AG09319 (cell line): Measurements from ENCODE around the gene XAGE1B.
"Not testable (repeated sequence)": the region's sequence is repeated elsewhere in the genome, so short reads cannot be mapped to it uniquely, and the experiment has no call there.

Experiments
- DNase-seq: peaks from one replicate; pipeline ENCODE4 v3.0.0-alpha.2; 2010; ENCODE audit warnings: low read depth; ENCODE audit errors: extremely low read depth
- TF ChIP-seq, protein P1 (sequence below): IDR thresholded peaks from 2 replicates; pipeline ENCODE4 v1.5.1; 2011; ENCODE audit warnings: low read depth, mild to moderate bottlenecking, inconsistent platforms, low read length, moderate library complexity

Gene XAGE1B, protein sequence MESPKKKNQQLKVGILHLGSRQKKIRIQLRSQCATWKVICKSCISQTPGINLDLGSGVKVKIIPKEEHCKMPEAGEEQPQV

DNA sequence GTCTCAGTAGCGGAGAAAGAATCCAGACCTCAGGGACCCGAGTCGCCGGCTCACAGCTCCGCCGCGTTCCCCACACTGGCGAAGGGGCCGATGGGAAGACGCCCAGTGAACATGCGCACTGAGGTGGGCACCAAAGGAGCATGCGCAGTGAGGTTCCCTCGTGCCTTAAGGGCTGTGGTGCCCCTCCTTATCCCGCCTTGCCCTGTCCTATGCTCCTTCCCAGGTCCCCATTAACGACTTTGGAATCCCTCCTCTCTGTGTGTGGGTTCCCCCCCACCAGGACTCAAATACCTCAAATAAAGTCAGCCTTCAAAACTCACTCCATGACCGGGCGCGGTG is at the start of gene XAGE1B:
XAGE1B (minus strand) TSS at position 77 of the 339 bp plus-strand sequence. CDS start 1,536 bp downstream, outside the sequence.
- DNase-seq: not testable (repeated sequence)

DNA sequence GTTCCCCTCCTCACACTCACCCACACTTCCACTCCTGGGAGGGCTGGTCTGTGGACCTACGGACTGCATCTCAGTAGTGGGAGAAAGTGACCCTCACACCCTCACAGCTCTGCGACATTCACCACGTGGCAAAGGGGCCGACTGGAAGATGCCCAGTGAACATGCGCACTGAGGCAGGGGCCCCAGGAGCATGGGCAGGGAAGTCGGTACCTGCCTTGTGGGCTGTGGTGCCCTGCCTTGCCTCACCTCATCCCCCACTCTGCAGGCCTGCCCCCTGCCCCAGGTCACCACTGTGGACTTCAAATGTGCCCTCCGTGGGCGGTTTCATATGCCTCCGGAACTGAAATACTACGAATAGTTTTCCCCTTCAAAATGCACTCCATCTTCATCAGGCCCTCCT is 46.2 kb upstream of the XAGE1B start:
- no peak for DNase-seq
- TF ChIP-seq, protein P1, sequence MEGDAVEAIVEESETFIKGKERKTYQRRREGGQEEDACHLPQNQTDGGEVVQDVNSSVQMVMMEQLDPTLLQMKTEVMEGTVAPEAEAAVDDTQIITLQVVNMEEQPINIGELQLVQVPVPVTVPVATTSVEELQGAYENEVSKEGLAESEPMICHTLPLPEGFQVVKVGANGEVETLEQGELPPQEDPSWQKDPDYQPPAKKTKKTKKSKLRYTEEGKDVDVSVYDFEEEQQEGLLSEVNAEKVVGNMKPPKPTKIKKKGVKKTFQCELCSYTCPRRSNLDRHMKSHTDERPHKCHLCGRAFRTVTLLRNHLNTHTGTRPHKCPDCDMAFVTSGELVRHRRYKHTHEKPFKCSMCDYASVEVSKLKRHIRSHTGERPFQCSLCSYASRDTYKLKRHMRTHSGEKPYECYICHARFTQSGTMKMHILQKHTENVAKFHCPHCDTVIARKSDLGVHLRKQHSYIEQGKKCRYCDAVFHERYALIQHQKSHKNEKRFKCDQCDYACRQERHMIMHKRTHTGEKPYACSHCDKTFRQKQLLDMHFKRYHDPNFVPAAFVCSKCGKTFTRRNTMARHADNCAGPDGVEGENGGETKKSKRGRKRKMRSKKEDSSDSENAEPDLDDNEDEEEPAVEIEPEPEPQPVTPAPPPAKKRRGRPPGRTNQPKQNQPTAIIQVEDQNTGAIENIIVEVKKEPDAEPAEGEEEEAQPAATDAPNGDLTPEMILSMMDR: no peak

DNA sequence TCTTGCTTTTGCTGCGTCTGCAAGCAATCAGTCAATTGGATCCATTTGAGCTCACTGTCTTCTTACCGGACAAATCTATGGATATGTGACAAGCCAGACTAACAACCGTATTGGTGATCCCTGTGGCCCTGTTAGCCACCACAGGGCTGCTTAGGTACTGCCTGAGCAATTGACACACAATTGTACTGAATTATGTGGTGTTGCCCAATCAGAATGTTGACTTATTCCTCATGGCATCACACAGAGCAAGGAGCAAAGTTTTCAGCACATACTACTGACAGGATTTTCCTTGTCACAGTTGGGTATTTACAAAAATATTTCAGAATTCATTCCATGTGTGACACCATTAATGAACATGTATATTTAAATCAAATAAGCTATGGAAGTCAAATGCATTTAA is 41.3 kb upstream of the XAGE1B start:
- no peak for DNase-seq
- TF ChIP-seq, protein P1: no peak

DNA sequence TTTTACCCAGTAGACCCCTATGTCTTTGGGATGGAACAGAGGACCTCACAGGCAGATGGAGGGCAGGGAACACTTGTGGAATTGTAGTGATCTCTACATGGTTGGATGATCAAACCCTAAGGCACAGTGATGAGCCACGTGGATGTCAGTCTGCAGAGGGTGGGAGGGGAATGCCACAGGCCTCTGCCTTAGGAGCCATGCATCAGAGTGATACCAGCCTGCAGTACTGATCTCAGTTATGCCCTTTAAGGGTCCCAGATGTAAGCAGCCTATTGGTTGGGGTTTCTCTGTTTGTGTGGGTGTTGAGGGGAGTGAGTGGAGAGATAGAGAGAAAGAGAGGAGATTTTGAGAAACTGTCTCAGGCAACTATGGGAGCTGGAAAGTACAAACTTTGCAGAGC is 39.9 kb upstream of the XAGE1B start:
- TF ChIP-seq, protein P1: no peak
- no peak for DNase-seq

DNA sequence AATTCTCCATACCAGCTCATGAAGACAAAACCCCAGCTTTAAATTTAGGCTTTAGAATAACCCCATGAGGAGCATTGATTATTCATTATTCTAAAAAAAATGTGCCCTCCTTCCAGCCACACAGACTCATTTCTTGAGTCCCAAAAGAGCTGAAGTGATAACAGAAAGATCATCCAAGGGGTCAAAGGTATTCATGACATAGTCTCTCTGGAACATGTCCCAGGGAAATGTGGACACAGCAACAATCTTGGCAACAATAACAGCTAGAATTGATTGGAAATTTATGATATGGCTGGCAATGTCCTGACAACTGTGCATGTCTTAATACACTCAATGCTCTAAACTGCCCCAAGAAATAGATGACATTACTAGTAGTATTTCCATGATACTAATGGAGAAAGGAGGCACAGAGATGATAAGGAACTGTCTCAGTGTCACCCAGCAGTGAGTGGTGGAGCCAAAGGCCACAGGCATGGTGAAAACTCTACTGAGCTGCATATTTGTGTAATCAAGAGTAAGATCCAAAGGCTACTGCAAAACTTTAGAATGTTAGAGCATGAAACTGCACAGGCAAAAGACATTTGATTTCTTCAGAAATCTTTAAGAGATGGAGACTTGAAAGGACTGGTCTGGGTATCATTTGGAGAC is 37.3 kb upstream of the XAGE1B start:
- DNase-seq: no peak
- TF ChIP-seq, protein P1: no peak

DNA sequence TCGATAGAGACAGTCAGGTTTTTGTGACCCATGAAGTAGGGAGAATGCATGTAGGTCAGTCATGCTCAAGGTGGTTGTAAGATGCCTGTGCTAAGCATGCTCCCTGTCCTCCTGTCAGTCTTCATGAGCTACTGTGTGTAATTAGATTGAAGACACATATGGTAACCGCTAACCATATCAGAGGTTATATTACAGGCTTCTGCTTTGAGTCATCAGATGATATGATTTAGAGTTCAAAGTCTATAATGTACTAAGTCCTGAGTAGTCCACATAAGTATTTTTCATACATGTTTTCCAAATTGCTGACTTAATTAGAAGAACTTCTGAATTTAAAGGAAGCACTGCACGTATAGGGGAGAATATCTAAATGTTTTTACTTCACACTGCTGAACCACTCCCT is 31.9 kb upstream of the XAGE1B start:
- DNase-seq: not testable (repeated sequence)

DNA sequence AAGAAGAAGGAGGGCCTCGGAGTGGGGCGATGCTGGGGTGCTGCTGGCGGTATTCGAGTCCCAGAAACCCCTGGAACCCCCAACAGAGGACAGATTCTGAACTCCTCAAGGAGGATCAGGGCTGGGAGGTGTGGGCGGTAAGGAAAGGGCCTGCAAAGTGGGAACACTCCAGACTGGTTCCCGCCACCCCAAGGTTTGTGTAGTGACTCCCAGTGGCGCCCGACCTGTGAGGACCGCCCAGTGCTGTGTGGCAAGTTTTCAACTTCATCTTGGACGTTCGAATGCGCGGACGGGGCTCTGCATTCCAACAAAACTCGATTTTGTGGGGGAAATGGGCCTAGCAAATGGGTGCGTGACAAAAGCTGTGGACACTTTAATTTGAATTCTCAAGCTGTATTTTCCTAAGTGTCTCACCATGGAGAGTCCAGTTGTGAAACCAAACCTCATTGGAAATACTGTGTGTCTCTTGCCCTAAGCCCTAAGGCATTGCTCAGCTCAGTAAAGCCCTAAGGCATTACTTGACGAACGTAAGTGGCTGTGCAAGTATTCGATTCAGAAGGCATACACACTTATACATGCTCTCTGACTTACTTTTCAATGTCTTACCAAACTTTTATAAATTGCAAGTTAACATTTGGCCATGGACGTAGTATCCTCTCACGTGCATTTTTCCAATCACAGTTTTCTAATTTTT is 27.4 kb upstream of the XAGE1B start:
- no peak for DNase-seq
- TF ChIP-seq, protein P1: no peak

DNA sequence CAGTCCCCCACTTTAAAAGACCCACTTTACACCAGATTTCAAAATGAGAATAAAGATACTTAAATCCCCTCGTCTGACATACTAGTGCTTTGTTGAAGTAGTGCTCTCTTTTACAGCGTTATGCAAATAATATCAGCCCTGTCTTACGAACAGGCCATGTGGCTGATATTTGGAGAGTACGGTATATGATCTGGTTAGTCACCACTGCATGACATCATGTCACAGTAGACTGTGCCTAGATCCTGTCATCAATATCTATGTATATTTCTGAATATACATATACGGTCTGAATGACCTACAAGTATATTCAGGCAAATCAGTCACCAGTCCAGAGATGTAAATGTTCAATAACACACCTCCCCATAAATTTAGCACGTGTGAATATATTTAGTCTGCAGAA is 25.4 kb upstream of the XAGE1B start:
- TF ChIP-seq, protein P1: no peak

DNA sequence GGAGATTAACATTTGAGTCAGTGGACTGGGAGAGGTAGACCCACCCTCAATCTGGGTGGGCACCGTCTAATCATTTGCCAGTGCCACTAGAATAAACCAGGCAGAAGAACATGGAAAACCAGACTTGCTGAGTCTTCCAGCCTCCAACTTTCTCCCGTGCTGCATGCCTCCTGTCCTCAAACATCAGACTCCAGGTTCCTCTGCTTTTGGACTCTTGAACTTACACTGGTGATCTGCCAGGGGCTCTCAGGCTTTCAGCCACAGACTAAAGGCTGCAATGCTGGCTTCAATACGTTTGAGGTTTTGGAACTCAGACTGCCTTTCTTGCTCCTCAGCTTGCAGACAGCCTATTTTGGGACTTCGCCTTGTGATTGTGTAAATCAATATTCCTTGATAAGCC is 24.2 kb upstream of the XAGE1B start:
- DNase-seq: not testable (repeated sequence)

More for the DNA sequence above, 25.4 kb upstream of the XAGE1B start:
- DNase-seq: no peak

DNA sequence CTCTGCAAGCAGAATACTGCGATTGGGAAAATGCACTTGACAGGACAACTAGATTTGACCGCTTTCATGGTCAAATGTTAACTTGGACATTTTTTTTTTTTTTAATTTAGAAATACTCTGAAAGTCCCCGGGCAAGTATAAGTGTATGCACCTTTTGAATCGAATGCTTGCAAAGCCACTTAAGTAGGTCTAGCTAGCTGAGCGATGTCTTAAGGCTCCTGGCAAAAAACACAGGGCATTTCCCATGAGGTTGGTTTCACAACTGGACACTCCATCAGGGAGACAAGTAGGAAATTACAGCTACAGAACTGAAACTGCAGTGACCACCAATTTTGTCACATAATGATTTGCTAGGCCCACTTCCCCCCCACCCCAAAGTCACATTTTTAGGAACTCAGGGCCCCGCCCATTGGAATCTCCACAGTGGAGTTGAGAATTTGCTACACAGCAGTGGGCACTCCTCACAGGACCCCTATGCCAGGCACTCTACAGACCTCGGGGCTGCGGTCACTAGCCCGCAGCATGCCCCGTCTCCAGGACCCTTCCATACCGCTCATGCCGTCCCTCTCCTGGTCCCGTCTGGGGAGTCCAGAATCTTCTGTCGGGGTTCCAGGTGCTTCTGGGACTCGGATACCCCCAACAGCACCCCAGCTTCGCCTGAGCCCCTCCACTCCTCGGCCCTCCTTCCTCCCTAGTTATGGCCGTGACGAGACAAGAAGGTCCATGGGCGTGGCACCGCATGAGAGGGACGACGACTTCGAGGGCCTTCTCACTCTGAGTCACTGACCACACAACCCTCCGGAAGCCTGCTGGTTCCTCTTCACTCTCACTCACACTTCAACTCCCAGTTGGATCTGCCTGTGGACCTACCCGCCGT is 515 bp downstream of the XAGE1B start:
- DNase-seq: not testable (repeated sequence)

DNA sequence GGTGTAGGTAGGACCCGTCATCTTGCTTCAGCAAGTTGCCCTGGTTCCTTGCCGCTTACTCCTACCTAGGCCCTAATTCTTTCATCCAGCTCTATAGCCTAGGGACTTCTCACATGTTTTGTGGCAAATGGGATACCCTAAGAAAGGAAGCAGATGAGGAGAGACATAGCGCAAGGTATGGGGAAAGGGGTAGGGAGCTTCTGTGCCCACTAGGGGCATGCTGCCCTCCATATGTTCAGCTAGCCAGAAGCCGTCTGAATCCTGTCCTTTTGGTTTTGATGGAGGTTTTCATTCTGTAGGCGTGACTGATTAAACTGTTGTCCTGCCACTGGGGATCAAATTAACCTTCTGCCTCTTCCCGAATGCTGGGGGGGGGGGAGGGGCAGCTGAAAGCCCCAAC is 5.7 kb downstream of the XAGE1B start:
- DNase-seq: not testable (repeated sequence)
